Progenitor cell of endocrine pancreas (in vitro differentiated cells): Measurements from ENCODE around the gene MAML3. TPM values are rescaled to one million over a fixed set of nuclear protein-coding genes. Genes with fewer than 3 reads are reported as not detected.

Source experiments
- DNase-seq: peaks from one replicate; pipeline ENCODE4 v3.0.0; 2021; ENCODE audit warnings: low spot score; ENCODE audit not compliant: unreplicated experiment
- H3K27ac Mint-ChIP-seq: 2 replicates; pipeline ENCODE4 v1.8.0; 2021; ENCODE audit warnings: mild to moderate bottlenecking, moderate library complexity, mixed read lengths
- H3K27me3 Mint-ChIP-seq: 2 replicates; pipeline ENCODE4 v1.8.0; 2021; ENCODE audit warnings: mixed read lengths
- H3K36me3 Mint-ChIP-seq: 2 replicates; pipeline ENCODE4 v1.8.0; 2022; ENCODE audit warnings: mixed read lengths; ENCODE audit not compliant: insufficient read depth
- H3K4me1 Mint-ChIP-seq: 2 replicates; pipeline ENCODE4 v1.8.0; 2021; ENCODE audit warnings: low read depth, mixed read lengths
- H3K4me3 Mint-ChIP-seq: 2 replicates; pipeline ENCODE4 v1.8.0; 2021; ENCODE audit warnings: low read depth, mild to moderate bottlenecking, moderate library complexity, mixed read lengths
- H3K9me3 Mint-ChIP-seq: 2 replicates; pipeline ENCODE4 v1.8.0; 2021; ENCODE audit warnings: low read depth, mixed read lengths
- total RNA-seq: library from RNA; stranded (reverse); gene quantifications from 2 replicates; pipeline ENCODE4 v1.2.1, GENCODE V29; 2021
- TF ChIP-seq, protein P1 (sequence below): fragments of 200-600 bp; sonication (generic); IDR thresholded peaks from one replicate; pipeline ENCODE4 v1.5.0; 2021; ENCODE audit warnings: antibody characterized with exemption, mild to moderate bottlenecking; ENCODE audit not compliant: unreplicated experiment

Gene MAML3
- total RNA-seq, 1 donor from 2014 or later: 48.5 TPM

GRCh38 chr4:139826426-139826825, 327.6 kb downstream of the MAML3 start:
- Mint-ChIP-seq H3K4me3 (no peak overlapping the region), H3K27ac (no peak overlapping the region), H3K4me1 (peaks cover 30% of the 10 kb centered on the region), H3K36me3 (peaks cover 7% of the 10 kb centered on the region), H3K9me3 (no peaks in the 10 kb centered on the region), H3K27me3 (no peaks in the 10 kb centered on the region)
- TF ChIP-seq, protein P1, sequence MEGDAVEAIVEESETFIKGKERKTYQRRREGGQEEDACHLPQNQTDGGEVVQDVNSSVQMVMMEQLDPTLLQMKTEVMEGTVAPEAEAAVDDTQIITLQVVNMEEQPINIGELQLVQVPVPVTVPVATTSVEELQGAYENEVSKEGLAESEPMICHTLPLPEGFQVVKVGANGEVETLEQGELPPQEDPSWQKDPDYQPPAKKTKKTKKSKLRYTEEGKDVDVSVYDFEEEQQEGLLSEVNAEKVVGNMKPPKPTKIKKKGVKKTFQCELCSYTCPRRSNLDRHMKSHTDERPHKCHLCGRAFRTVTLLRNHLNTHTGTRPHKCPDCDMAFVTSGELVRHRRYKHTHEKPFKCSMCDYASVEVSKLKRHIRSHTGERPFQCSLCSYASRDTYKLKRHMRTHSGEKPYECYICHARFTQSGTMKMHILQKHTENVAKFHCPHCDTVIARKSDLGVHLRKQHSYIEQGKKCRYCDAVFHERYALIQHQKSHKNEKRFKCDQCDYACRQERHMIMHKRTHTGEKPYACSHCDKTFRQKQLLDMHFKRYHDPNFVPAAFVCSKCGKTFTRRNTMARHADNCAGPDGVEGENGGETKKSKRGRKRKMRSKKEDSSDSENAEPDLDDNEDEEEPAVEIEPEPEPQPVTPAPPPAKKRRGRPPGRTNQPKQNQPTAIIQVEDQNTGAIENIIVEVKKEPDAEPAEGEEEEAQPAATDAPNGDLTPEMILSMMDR: no peak
- DNase-seq: no peak

GRCh38 chr4:139825523-139826014, 328.4 kb downstream of the MAML3 start:
- Mint-ChIP-seq H3K27ac (peak overlapping the region; percentile 60), H3K9me3 (no peaks in the 10 kb centered on the region), H3K36me3 (peaks cover 7% of the 10 kb centered on the region), H3K27me3 (no peaks in the 10 kb centered on the region), H3K4me1 (peaks cover 28% of the 10 kb centered on the region), H3K4me3 (peak overlapping the region; percentile 1)
- TF ChIP-seq, protein P1: no peak
- no peak for DNase-seq

DNA sequence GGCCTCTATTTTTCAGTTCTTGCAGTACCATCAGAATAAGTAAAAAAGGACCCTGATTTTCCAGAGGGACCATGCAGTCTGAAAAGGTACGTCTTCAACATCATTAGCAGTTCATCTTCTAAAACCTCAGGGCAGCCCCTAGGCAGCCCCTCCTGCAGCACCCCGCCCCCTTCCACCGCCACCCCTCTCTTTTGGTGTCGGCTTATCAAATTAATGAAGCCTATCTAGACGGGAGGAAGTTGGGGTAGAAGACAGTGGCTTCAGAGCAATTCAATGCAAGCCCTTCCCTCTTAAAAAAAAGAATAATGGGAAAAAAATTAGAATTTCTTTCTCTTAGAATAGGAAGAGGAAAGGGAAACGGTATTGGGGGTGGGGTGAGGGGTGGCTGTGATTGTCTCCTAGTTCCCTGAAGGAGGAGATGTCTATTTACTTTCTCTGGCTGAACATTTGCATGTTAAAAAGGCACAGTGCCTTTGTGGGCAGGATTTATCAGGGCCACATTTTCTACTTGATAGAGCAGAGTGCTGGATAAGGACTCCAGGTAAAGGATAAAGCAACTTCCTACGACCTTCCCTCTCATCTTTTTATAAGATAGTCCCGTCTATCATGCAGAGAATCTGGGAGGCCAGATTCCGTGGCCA, 329.0 kb downstream of the MAML3 start:
- peak overlapping the region; percentile 1 for H3K4me3 Mint-ChIP-seq
- peaks cover 7% of the 10 kb centered on the region for H3K36me3 Mint-ChIP-seq
- peak overlapping the region; percentile 60 for H3K27ac Mint-ChIP-seq

GRCh38 chr4:139823746-139824145, 330.2 kb downstream of the MAML3 start:
- Mint-ChIP-seq H3K27ac (peak overlapping the region; percentile 27), H3K9me3 (no peaks in the 10 kb centered on the region), H3K4me3 (no peak overlapping the region), H3K36me3 (peaks cover 9% of the 10 kb centered on the region), H3K4me1 (peaks cover 32% of the 10 kb centered on the region), H3K27me3 (no peaks in the 10 kb centered on the region)
- TF ChIP-seq, protein P1: no peak
- no peak for DNase-seq

More for the DNA sequence above, 329.0 kb downstream of the MAML3 start:
- no peak for DNase-seq
- no peaks in the 10 kb centered on the region for H3K9me3 Mint-ChIP-seq
- TF ChIP-seq, protein P1: no peak
- H3K4me1 Mint-ChIP-seq: peaks cover 28% of the 10 kb centered on the region
- no peaks in the 10 kb centered on the region for H3K27me3 Mint-ChIP-seq

GRCh38 chr4:139823345-139823744, 330.6 kb downstream of the MAML3 start:
- Mint-ChIP-seq H3K9me3 (no peaks in the 10 kb centered on the region), H3K4me1 (peaks cover 34% of the 10 kb centered on the region), H3K4me3 (no peak overlapping the region), H3K27ac (peak overlapping the region; percentile 73), H3K36me3 (peaks cover 9% of the 10 kb centered on the region), H3K27me3 (no peaks in the 10 kb centered on the region)
- TF ChIP-seq, protein P1: no peak
- DNase-seq: no peak
